Breast epithelium (tissue), 4 donors: ENCODE data around the gene ST6GALNAC2. TPM values are rescaled to one million over a fixed set of nuclear protein-coding genes. Genes with fewer than 3 reads are reported as not detected.

ENCODE experiments used
- DNase-seq, 2 donors: peaks; one replicate each; pipeline ENCODE4 v3.0.0-alpha.2; 2019; ENCODE audit warnings: low spot score in 2 of 2
- H3K27ac ChIP-seq, 2 donors: fragments of 200-600 bp; sonication (generic) in 1 of 2; one replicate each; pipeline ENCODE4 v1.5.1; 2016 to 2019; ENCODE audit warnings: mild to moderate bottlenecking in 1 of 2
- H3K27me3 ChIP-seq, 2 donors: fragments of 200-600 bp; sonication (generic) in 1 of 2; one replicate each; pipeline versions ENCODE4 v1.5.1 to v1.6.0; 2017 to 2019; ENCODE audit warnings: control low read depth in 1 of 2, mild to moderate bottlenecking in 1 of 2
- H3K36me3 ChIP-seq: fragments of 200-600 bp; one replicate; pipeline ENCODE4 v1.5.1; 2019
- H3K4me1 ChIP-seq, 2 donors: fragments of 200-600 bp; sonication (generic); one replicate each; pipeline ENCODE4 v1.5.1; 2016 to 2019; ENCODE audit warnings: control low read depth in 1 of 2
- H3K4me3 ChIP-seq, 3 donors: fragments of 200-600 bp; sonication (generic); 1 replicate in 2 of 3; 2 replicates in 1 of 3; pipeline ENCODE4 v1.5.1; 2016 to 2019; ENCODE audit warnings: mild to moderate bottlenecking in 3 of 3, moderate library complexity in 2 of 3
- H3K9me3 ChIP-seq, 2 donors: fragments of 200-600 bp; sonication (generic) in 1 of 2; one replicate each; pipeline ENCODE4 v1.5.1; 2016 to 2019; ENCODE audit warnings: control low read depth in 1 of 2
- POLR2A ChIP-seq: fragments of 450-650 bp; IDR thresholded peaks from one replicate; pipeline ENCODE4 v1.6.1; 2016; ENCODE audit warnings: antibody characterized with exemption, mild to moderate bottlenecking, moderate library complexity
- POLR2AphosphoS5 ChIP-seq, 3 donors: sonication (generic); formaldehyde crosslinking; IDR thresholded peaks; one replicate each; pipeline ENCODE4 v1.6.1; 2017; ENCODE audit warnings: antibody characterized with exemption in 3 of 3
- intact Hi-C: fragments of 100-400 bp; cut with DNase I; formaldehyde crosslinking; loops from one replicate; pipeline ENCODE4 v1.15.1; 2023; ENCODE audit warnings: low total_unique reads
- total RNA-seq, 3 donors: library from RNA; depleted of rRNA; stranded (reverse); fragments of >200 nt; gene quantifications; one replicate each; pipeline ENCODE4 v1.1.0, GENCODE V29; 2016
- TF ChIP-seq, protein P1 (sequence below), 3 donors: fragments of 450-650 bp; IDR thresholded peaks; one replicate each; pipeline ENCODE4 v1.5.1; 2016 to 2017; ENCODE audit warnings: antibody characterized with exemption in 3 of 3, mild to moderate bottlenecking in 3 of 3, moderate library complexity in 3 of 3

Gene ST6GALNAC2
- total RNA-seq, 3 donors from 2014 or later: 10.5 to 39.8 (median 12.0) TPM

DNA sequence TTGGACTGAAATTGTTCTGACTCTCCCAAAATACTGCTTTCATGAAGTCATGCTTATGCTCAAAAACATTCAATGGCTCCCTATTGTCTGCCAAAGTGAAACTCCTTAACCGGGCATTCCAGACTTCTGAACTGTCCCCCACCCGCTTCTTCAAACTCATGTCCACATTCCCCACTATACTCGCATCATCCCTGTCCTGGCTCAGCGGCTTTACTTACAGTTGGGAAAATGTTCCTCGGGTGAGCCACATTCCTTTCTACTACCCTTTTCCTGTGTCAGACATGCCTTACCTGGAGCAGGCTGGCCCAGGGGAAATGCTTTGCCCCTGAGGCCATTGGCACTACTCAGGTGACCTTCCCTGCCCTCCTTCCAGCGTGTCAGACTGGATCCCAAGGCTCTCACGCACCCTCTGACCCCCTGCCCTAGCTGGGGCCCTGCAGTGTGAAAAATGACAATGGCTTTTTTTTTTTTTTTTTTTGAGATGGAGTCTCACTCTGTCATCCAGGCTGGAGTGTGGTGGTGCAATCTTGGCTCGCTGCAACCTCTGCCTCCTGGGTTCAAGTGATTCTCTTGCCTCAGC, 53.5 kb downstream of the ST6GALNAC2 start:
- Histone ChIP-seq H3K4me3 (no peak overlapping the region), H3K9me3 (no peaks in the 10 kb centered on the region), H3K27me3 (no peaks in the 10 kb centered on the region), H3K4me1 (peaks cover 20 to 25% of the 10 kb centered on the region in 2 donors), H3K36me3 (no peaks in the 10 kb centered on the region), H3K27ac (peak overlapping the region; percentile 94 to 99)
- TF ChIP-seq, protein P1, sequence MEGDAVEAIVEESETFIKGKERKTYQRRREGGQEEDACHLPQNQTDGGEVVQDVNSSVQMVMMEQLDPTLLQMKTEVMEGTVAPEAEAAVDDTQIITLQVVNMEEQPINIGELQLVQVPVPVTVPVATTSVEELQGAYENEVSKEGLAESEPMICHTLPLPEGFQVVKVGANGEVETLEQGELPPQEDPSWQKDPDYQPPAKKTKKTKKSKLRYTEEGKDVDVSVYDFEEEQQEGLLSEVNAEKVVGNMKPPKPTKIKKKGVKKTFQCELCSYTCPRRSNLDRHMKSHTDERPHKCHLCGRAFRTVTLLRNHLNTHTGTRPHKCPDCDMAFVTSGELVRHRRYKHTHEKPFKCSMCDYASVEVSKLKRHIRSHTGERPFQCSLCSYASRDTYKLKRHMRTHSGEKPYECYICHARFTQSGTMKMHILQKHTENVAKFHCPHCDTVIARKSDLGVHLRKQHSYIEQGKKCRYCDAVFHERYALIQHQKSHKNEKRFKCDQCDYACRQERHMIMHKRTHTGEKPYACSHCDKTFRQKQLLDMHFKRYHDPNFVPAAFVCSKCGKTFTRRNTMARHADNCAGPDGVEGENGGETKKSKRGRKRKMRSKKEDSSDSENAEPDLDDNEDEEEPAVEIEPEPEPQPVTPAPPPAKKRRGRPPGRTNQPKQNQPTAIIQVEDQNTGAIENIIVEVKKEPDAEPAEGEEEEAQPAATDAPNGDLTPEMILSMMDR (IDR thresholded peaks at IDR 0.05): no peak
- TF ChIP-seq POLR2A: no peak
- no peak for TF ChIP-seq POLR2AphosphoS5 (IDR thresholded peaks at IDR 0.05)
- intact Hi-C loops: loop anchor here (10.0 kb wide), 1 partner anchor 163 kb away; no protein-coding TSS in a partner anchor
- DNase-seq: no peak

DNA sequence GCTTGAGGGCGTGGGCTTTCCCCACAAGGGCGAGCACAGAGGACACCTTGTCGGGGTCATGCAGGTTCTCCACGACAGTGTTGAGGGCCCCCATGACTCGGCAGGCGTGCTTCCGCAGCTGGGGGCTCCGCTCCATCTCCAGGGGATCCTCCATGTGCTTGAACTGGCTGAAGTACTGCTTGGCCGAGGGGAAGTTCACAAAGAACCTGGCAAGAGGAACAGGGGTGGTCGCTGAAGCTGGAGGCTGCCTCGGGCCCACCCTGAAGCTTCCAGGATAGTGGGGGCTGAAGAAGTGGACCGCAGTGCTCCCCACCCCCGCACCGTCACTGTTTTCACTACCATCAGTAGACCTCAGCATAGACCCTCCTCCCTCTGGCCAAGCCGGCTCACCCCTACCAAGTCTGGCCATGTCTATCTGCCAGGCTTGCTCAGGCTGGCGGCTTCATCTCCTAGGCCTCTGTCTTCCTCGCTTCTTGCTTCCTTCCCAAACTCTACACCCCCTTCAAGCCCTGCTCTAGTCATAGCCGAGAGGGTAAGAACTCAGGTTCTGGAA, 54.1 kb downstream of the ST6GALNAC2 start:
- intact Hi-C loops: loop anchor here (10.0 kb wide), 1 partner anchor 163 kb away; no protein-coding TSS in a partner anchor

DNA sequence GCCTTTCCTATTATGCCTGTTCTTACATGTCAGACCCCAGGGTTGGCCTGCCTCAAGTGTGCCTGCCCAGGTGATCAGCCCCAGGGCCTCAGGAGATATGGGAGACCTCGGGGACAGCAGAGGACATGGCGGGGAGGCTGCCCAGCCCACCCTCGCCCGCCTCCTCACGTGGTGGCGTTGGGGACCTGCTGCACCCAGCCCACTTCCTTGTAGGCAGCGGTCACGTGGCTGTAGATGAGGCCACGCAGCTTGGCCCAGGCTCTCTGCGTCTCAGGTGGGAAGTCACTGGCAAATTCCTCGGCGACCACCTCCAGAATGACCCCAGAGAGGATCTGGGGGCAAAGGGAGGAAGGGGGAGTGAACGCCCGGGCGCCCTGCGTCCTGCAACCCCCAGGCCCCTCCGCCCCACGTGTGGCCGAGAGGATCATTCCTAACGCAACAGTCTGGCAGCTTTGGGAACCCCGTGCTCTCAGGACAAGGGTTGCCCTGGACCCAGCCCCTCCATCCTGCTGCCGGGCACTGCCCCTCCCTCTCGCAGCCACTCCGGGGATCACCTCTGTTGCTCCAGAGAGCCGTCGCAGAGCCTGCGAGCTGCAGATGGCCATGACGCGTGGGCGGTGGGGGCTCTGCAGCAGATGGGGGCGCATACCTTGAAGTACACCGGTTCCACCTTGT, 54.7 kb downstream of the ST6GALNAC2 start:
- peaks cover 20 to 25% of the 10 kb centered on the region in 2 donors for H3K4me1 ChIP-seq
- H3K36me3 ChIP-seq: no peaks in the 10 kb centered on the region
- intact Hi-C loops: loop anchor here (10.0 kb wide), 1 partner anchor 164 kb away; no protein-coding TSS in a partner anchor
- no peak for DNase-seq
- TF ChIP-seq, protein P1 (IDR thresholded peaks at IDR 0.05): no peak
- TF ChIP-seq POLR2AphosphoS5 (IDR thresholded peaks at IDR 0.05) (no peak), POLR2A (no peak)
- no peaks in the 10 kb centered on the region for H3K27me3 ChIP-seq
- no peak overlapping the region for H3K4me3 ChIP-seq
- peak overlapping the region; percentile 94 to 99 for H3K27ac ChIP-seq
- H3K9me3 ChIP-seq: no peaks in the 10 kb centered on the region

More for the DNA sequence above, 54.1 kb downstream of the ST6GALNAC2 start:
- H3K27me3 ChIP-seq: no peaks in the 10 kb centered on the region
- no peak overlapping the region for H3K4me3 ChIP-seq
- H3K36me3 ChIP-seq: no peaks in the 10 kb centered on the region
- peaks cover 20 to 25% of the 10 kb centered on the region in 2 donors for H3K4me1 ChIP-seq
- no peaks in the 10 kb centered on the region for H3K9me3 ChIP-seq
- peak overlapping the region; percentile 94 to 99 for H3K27ac ChIP-seq
- no peak for TF ChIP-seq POLR2AphosphoS5 (IDR thresholded peaks at IDR 0.05)
- DNase-seq: no peak

DNA sequence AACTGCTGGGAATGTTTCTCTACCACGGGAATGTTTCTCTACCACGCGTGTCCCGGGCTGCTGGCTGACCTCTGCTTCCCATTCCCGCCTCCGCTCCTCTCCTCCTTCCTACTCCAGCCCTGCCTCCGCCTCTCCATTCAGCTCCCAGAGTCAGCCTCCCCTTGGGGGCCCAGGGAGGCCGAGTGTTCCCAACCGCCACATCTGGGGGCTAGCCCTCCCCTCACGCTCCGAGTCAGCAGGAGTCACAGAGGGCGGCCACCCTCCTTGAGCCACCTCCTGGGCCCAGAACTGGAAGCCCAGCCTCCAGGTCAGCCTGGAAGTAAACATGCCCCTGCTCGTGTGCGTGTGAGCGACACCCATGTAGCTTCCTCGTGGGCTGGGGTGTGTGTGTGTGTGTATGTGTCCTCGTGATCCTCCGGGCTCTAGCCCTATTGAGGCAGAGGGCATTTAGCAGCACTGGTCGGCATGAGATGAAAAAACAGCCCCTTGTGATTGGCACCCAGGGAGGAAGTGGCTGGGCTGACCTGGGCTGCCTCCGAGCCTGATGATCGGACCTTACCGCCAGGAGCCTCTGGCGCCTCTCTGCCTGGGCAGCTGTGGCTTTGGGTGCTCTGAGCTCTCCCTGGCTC, 55.5 kb downstream of the ST6GALNAC2 start:
- Histone ChIP-seq H3K4me1 (peaks cover 20 to 25% of the 10 kb centered on the region in 2 donors), H3K4me3 (peak overlapping the region in 2 of 3 donors; percentile 11 to 47), H3K27me3 (no peaks in the 10 kb centered on the region), H3K9me3 (no peaks in the 10 kb centered on the region), H3K27ac (peak overlapping the region; percentile 94 to 99), H3K36me3 (no peaks in the 10 kb centered on the region)
- DNase-seq: peak in 1 of 2 donors; percentile 55
- TF ChIP-seq POLR2AphosphoS5 (IDR thresholded peaks at IDR 0.05) (peak in 2 of 3 donors; percentile 46 to 54), POLR2A (no peak)
- intact Hi-C loops: loop anchor here (10.0 kb wide), 1 partner anchor 165 kb away; no protein-coding TSS in a partner anchor

DNA sequence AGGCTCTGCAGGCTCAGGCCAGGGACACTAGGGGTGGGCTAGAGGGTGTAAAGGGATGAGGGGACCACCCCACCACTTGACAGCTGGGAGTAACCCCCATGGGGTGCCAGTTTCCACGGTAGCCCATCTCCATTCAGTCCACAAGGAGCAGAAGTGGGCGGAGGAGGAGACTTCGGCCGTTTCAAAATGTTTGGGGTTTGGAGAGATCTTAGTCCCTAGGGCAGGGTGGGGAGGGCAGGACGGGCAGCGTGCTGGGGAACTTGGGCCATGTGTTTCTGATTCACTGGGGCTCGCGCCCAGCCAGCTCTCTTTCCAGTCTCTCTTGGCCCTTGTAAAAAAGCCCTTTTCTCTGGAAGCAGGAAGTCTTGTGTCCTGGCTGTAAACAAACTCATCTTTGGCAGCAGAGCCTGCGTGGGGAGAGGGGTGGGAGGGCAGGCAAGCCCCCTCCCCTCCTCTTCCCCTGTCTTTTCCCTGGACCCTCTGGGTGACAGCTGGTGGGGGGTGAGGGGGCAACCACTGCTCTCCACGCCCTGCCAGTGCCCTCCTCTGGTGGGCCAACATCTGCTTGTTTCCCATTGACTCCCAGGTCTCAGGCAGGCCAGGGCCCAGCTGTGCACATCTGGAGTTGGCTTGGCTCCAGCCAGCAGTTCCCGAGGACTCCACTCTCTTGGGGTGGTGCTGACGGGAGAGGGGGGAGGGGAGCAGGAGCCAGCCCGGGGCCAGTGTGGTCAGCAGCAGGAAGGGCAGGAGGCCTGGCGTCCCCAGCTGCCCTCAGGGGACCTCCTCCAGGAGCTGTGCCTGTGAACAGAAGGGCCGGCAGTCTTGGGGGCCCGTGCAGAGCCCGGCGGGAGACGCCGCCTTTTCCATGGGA, 56.2 kb downstream of the ST6GALNAC2 start:
- no peak for TF ChIP-seq POLR2A
- TF ChIP-seq POLR2AphosphoS5 (IDR thresholded peaks at IDR 0.05): peak in 2 of 3 donors; percentile 40 to 73
- TF ChIP-seq, protein P1 (IDR thresholded peaks at IDR 0.05): peak in 2 of 3 donors; percentile 9 to 18
- intact Hi-C loops: loop anchor here (10.0 kb wide), 1 partner anchor 165 kb away; no protein-coding TSS in a partner anchor
- Histone ChIP-seq H3K4me1 (peaks cover 20 to 25% of the 10 kb centered on the region in 2 donors), H3K9me3 (no peaks in the 10 kb centered on the region), H3K27me3 (no peaks in the 10 kb centered on the region), H3K36me3 (no peaks in the 10 kb centered on the region), H3K4me3 (peak overlapping the region in 2 of 3 donors; percentile 11 to 53), H3K27ac (peak overlapping the region; percentile 94 to 99)
- DNase-seq: peak; percentile 68 to 78
